HEK293T (cell line): ENCODE results near the gene KIRREL3.

Source experiments
- CTCF ChIA-PET: fragments of 350-600 bp; formaldehyde crosslinking; extraction: SDS; loops from one replicate; lab custom pipeline; 2021; ENCODE audit warnings: antibody characterized with exemption, inconsistent platforms; lab: Yijun Ruan, JAX
- POLR2A ChIA-PET: fragments of 350-600 bp; formaldehyde crosslinking; extraction: SDS; loops from one replicate; lab custom pipeline; 2020; ENCODE audit warnings: antibody characterized with exemption, inconsistent platforms; lab: Yijun Ruan, JAX
- DNase-seq: peaks from one replicate; pipeline ENCODE4 v3.0.0; 2012; ENCODE audit warnings: mixed read lengths; ENCODE audit errors: extremely low spot score
- ARNT ChIP-seq: fragments of 450-650 bp; IDR thresholded peaks from 2 replicates; pipeline ENCODE4 v1.6.1; 2017; ENCODE audit warnings: mild to moderate bottlenecking
- BHLHE40 ChIP-seq: fragments of 450-650 bp; IDR thresholded peaks from 2 replicates; pipeline ENCODE4 v1.6.1; 2016; ENCODE audit warnings: mild to moderate bottlenecking, moderate library complexity, borderline replicate concordance
- CTBP1 ChIP-seq: fragments of 450-650 bp; IDR thresholded peaks from 2 replicates; pipeline ENCODE4 v1.6.1; 2016; ENCODE audit warnings: borderline replicate concordance
- ELF4 ChIP-seq: fragments of 450-650 bp; IDR thresholded peaks from 2 replicates; pipeline ENCODE4 v1.6.1; 2017; ENCODE audit warnings: antibody characterized with exemption
- FOXA1 ChIP-seq: fragments of 450-650 bp; IDR thresholded peaks from 2 replicates; pipeline ENCODE4 v1.6.1; 2016; ENCODE audit warnings: mild to moderate bottlenecking
- FOXK2 ChIP-seq: fragments of 450-650 bp; IDR thresholded peaks from 2 replicates; pipeline ENCODE4 v1.6.1; 2016; ENCODE audit warnings: mild to moderate bottlenecking
- FOXM1 ChIP-seq: fragments of 450-650 bp; IDR thresholded peaks from 2 replicates; pipeline ENCODE4 v1.6.1; 2017; ENCODE audit warnings: mild to moderate bottlenecking, borderline replicate concordance
- HDGF ChIP-seq: fragments of 450-650 bp; IDR thresholded peaks from 2 replicates; pipeline ENCODE4 v1.6.1; 2017; ENCODE audit warnings: antibody characterized with exemption, borderline replicate concordance
- L3MBTL2 ChIP-seq: fragments of 450-650 bp; conservative IDR thresholded peaks from 2 replicates; pipeline ENCODE4 v1.6.1; 2016; ENCODE audit warnings: mild to moderate bottlenecking
- LEF1 ChIP-seq: fragments of 450-650 bp; IDR thresholded peaks from 2 replicates; pipeline ENCODE4 v1.6.1; 2017; ENCODE audit warnings: mild to moderate bottlenecking, borderline replicate concordance
- NFRKB ChIP-seq: fragments of 450-650 bp; IDR thresholded peaks from 2 replicates; pipeline ENCODE4 v1.6.1; 2016; ENCODE audit warnings: mild to moderate bottlenecking, moderate library complexity
- SP1 ChIP-seq: fragments of 450-650 bp; IDR thresholded peaks from 2 replicates; pipeline ENCODE4 v1.6.1; 2017
- SUZ12 ChIP-seq: fragments of 450-650 bp; IDR thresholded peaks from 2 replicates; pipeline ENCODE4 v1.6.1; 2016; ENCODE audit warnings: mild to moderate bottlenecking
- TARDBP ChIP-seq: fragments of 450-650 bp; IDR thresholded peaks from 2 replicates; pipeline ENCODE4 v1.6.1; 2016
- ZNF384 ChIP-seq: fragments of 450-650 bp; IDR thresholded peaks from 2 replicates; pipeline ENCODE4 v1.6.1; 2016
- TF ChIP-seq, protein P1 (sequence below): fragments of 450-650 bp; IDR thresholded peaks from 2 replicates; pipeline ENCODE4 v1.6.1; 2016

The KIRREL3 gene

DNA sequence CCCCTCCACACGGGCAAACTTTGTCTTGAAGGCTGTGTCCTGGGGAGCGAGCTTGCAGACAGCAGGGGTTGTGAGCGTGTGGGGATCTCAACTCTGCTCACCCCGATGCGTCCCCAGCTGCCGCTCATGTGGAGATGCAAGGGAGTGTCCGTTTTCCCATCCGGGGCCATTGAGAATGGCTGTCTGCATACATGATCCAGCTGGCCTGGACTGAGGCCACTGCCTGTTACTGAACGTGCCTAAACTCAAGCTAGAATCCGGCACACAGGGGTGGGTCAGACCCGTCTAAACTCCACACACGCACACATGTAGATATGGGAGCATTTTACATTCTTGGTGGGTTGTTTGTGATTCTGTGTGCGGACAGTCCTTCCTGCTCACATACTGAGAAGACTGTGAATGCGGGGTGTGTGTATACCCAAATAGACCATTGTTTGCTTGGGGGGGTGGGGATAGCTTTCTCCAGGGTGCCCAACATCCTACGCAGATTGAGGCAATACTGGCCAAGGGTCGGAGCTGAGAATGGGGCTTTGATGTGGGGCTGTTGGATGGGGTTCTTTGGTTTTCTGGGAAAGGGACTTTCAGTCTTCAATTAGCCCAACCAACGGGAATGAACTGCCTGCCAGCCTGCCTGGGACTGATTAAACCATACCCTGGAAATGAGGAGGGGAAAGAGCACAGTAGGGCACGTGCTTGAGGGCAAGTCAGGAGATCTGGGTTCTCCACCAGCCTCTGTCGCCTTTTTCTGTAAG, 584.7 kb downstream of the KIRREL3 start:
- no peak for DNase-seq
- ChIA-PET POLR2A (interaction anchor here (0.5 to 1.5 kb wide), 6 partner anchors 9 to 65 kb away, joined by 3 to 6 read pairs (median 4); partner anchors contain the start of gene ST3GAL4), CTCF (no interaction called here)
- TF ChIP-seq BHLHE40 (no peak), ARNT (no peak), FOXA1 (no peak), FOXM1 (no peak), ZNF384 (no peak)

DNA sequence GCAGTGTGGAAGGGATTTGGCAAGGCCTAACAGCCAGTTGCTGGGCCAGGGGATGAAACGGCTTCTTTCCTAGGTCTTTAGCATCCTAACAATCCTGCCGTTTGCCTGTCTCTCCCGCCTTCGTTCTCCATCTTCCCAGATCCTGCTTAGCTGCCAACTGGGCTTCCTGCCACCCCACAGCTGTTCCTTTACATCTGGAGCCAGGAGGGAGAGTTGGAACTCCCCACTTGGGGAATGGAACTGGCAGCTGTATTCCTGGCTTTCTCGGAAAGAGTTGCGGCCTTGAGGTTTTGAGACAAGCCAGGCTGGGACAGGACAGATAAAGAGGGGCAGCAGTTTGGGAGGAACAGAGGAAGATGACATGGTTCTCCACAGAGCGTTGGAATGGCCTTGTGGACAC, 585.4 kb downstream of the KIRREL3 start:
- ChIA-PET POLR2A (no interaction called here), CTCF (no interaction called here)
- DNase-seq = no peak
- TF ChIP-seq ELF4 (no peak), ARNT (no peak), CTBP1 (no peak), FOXK2 (no peak), LEF1 (no peak), BHLHE40 (no peak), HDGF (no peak), L3MBTL2 (no peak), NFRKB (no peak), TARDBP (no peak)

DNA sequence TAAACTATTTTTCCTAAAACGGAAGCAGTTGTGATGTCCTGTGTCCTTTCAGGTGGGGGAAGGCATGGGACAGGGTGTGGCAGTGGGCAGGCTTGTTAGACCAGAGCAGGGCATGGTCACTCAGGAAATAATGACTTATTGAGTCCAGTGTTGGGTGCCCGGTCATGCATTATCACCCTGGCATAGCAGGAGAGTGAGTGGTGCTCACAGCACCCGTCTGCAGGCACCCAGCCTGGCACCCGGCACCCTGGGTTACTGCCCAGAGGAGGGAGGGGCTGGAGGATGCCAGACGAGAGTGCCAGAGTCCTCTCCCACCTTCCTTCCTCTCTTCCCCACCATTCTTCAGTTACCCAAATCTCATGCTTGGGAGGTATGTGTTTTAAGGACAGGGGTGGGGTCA, 586.0 kb downstream of the KIRREL3 start:
- POLR2A ChIA-PET = no interaction called here
- TF ChIP-seq LEF1 (no peak), BHLHE40 (no peak), HDGF (no peak), CTBP1 (no peak), ZNF384 (no peak), ARNT (no peak), TARDBP (no peak), FOXM1 (no peak), NFRKB (no peak), SP1 (no peak), FOXA1 (no peak), ELF4 (no peak), FOXK2 (no peak), L3MBTL2 (no peak), SUZ12 (no peak)
- TF ChIP-seq, protein P1, sequence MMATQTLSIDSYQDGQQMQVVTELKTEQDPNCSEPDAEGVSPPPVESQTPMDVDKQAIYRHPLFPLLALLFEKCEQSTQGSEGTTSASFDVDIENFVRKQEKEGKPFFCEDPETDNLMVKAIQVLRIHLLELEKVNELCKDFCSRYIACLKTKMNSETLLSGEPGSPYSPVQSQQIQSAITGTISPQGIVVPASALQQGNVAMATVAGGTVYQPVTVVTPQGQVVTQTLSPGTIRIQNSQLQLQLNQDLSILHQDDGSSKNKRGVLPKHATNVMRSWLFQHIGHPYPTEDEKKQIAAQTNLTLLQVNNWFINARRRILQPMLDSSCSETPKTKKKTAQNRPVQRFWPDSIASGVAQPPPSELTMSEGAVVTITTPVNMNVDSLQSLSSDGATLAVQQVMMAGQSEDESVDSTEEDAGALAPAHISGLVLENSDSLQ = no peak
- DNase-seq = no peak
- CTCF ChIA-PET = no interaction called here

DNA sequence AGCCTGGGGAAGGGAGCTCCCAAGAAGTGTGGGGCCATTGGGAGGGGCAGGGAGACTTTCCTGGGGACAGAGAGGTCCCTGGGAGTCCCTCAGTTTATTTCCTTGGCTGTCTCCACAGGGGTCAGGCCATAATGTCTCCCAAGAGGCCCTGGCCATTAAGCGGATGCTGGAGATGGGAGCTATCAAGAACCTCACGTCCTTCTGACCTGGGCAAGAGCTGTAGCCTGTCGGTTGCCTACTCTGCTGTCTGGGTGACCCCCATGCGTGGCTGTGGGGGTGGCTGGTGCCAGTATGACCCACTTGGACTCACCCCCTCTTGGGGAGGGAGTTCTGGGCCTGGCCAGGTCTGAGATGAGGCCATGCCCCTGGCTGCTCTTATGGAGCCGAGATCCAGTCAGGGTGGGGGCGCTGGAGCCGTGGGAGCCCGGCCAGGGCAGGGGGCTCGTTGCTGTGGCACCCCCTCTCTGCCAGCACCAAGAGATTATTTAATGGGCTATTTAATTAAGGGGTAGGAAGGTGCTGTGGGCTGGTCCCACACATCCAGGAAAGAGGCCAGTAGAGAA, 586.6 kb downstream of the KIRREL3 start:
- ChIA-PET POLR2A (no interaction called here), CTCF (interaction anchor here (1.0 kb wide), 1 partner anchor 67 kb away, joined by 3 read pairs; no protein-coding TSS in a partner anchor)
- TF ChIP-seq SP1 (no peak), FOXK2 (no peak), ELF4 (no peak), FOXM1 (no peak), SUZ12 (no peak), TARDBP (no peak), BHLHE40 (no peak), ARNT (no peak), FOXA1 (no peak), ZNF384 (no peak), CTBP1 (no peak), NFRKB (no peak)
- TF ChIP-seq, protein P1 = no peak
- no peak for DNase-seq

DNA sequence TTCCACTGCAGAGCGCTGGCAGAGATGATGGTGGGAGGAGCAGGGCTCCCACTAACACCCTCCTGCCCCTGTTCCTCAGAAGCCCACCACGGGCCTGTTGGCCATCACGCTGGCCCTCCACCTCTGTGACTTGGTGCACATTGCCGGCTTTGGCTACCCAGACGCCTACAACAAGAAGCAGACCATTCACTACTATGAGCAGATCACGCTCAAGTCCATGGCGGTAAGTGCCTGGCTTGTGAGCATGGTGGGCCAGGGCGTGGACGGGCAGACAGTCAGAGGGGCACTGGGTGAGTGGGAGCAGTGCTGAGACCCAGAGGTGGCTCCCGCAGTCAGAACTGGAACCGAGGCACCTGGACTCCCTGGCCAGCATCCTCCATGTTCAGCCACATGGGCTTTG, 587.1 kb downstream of the KIRREL3 start:
- TF ChIP-seq SP1 (no peak), FOXA1 (no peak), HDGF (no peak), BHLHE40 (no peak), CTBP1 (no peak), ARNT (no peak), LEF1 (no peak), ELF4 (no peak), SUZ12 (no peak), ZNF384 (no peak), FOXM1 (no peak), TARDBP (no peak), L3MBTL2 (no peak)
- TF ChIP-seq, protein P1 = no peak
- ChIA-PET POLR2A (no interaction called here), CTCF (interaction anchor here (1.0 kb wide), 1 partner anchor 68 kb away, joined by 3 read pairs; no protein-coding TSS in a partner anchor)
- no peak for DNase-seq

DNA sequence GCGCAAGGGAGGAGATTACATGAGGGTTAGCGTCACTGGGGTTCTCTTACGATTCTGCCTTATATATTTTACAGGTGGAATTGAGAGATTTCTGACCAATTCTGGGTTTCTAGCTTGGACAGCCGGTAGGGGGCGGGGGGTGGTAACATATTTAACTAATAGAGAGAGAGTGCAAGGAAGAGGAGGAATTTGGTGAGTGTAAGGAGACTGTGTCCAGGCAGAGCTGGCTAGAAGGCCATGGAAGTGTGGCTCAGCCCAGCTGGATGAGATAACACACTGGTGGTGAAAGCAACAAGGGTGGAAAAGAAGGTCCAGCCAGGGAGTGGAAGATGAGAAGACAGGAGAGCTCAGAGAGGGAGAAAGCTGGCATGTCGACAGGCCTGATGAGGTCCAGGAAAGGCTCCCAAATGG, 588.6 kb downstream of the KIRREL3 start:
- TF ChIP-seq ZNF384 (no peak), SUZ12 (no peak), ARNT (no peak), FOXK2 (no peak), HDGF (no peak), FOXM1 (no peak), NFRKB (no peak), FOXA1 (no peak), ELF4 (no peak), TARDBP (no peak), BHLHE40 (no peak)
- TF ChIP-seq, protein P1 = no peak
- CTCF ChIA-PET = interaction anchor here (1.0 to 1.3 kb wide), 2 partner anchors 15 to 102 kb away, joined by 3 read pairs; no protein-coding TSS in a partner anchor
- DNase-seq = no peak
- POLR2A ChIA-PET = no interaction called here
